ENCODE results near the gene RILPL2.
A peak's percentile ranks its signal among the peaks of the same experiment; 100 is the strongest.

Gene RILPL2

DNA sequence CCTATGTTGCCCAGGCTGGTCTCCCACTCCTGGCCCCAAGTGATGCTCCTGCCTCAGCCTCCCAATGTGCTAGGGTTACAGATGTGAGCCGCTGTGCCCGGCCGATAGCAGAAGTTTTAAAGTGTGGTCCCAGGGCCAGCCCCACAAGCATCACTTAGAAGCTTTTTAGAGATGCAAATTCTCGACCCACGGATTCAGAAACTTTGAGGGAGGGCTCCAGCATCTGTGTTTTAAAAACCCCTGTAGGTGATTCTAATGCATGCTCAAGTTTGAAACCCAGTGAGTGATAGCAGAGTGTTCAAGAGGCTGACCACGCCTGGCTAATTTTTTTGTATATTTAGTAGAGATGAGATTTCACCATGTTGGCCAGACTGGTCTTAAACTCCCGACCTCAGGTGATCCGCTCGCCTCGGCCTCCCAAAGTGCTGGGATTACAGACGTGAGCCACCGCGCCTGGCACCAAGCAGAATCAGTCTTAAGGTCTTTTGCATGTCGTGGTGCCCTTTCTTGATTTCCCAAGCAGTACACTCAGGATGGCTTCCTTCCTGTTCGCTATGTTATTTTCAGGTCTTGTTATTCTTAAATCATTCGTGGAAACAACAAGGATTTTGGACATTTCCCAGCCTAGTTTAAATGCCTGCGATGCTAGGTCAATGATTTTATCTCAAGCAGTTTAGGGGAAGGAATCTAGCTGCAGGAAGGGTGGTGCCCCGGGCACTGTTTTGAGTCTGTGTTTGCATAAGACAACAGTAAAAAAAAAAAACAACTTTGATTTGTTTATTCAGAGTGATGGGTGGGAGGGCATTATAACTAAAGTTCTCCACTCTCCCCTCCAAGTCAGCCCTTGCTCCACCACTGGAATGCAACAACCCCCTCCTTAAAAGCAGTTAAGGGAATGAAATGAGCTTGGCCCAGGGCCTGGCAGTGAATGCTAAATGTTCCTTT, 9.2 kb upstream of the RILPL2 start:
- H3K27ac ChIP-seq (replicated peaks; ENCODE audit: low read length): no peak overlapping the region
- no peaks in the 10 kb centered on the region for H3K27me3 ChIP-seq (ENCODE audit: control insufficient read depth in 3 of 3, insufficient read depth in 3 of 3, low read depth in 1 of 3, low read length in 3 of 3)
- H3K4me3 ChIP-seq (ENCODE audit: low read length in 2 of 2): no peak overlapping the region
- H3K36me3 ChIP-seq (replicated peaks in 1 of 2; ENCODE audit: control insufficient read depth in 2 of 2, insufficient read depth in 2 of 2, low read length in 2 of 2): no peaks in the 10 kb centered on the region
- no peak overlapping the region for H3K23ac ChIP-seq (ENCODE audit: low read depth, low read length, poor library complexity)
- H3K9ac ChIP-seq (ENCODE audit: low read depth, low read length, poor library complexity): no peak overlapping the region
- peak overlapping the region; percentile 38 for H2AFZ ChIP-seq (ENCODE audit: low read length)
- WGBS, 2 donors (ENCODE audit: extremely low coverage in 2 of 2, insufficient read length in 2 of 2, insufficient replicate concordance in 1 of 2): no CpG with 5 or more reads among the region's 18 CpGs
- no peak overlapping the region for H2BK15ac ChIP-seq (ENCODE audit: low read length)
- H4K8ac ChIP-seq (ENCODE audit: low read depth, low read length): no peak overlapping the region
- no peak overlapping the region for H2AK5ac ChIP-seq (ENCODE audit: low read depth, low read length)
- no peak for DNase-seq (ENCODE audit: low spot score)
- no peak overlapping the region for H4K91ac ChIP-seq (ENCODE audit: low read depth, low read length, poor library complexity)
- no peak overlapping the region for H3K4me2 ChIP-seq (ENCODE audit: insufficient read depth, low read length, poor library complexity, severe bottlenecking)
- H2BK5ac ChIP-seq (ENCODE audit: low read length): no peak overlapping the region
- H2BK120ac ChIP-seq (ENCODE audit: low read depth, low read length): no peak overlapping the region
- no peak overlapping the region for H3K14ac ChIP-seq (ENCODE audit: low read length)
- H3K9me3 ChIP-seq (replicated peaks in 1 of 2; ENCODE audit: control insufficient read depth in 2 of 2, insufficient read depth in 1 of 2, low read depth in 1 of 2, low read length in 2 of 2): no peaks in the 10 kb centered on the region
- H2BK12ac ChIP-seq (ENCODE audit: low read length): no peak overlapping the region
- H3K79me1 ChIP-seq (ENCODE audit: low read depth, low read length): no peaks in the 10 kb centered on the region
- no peak overlapping the region for H3K4ac ChIP-seq (ENCODE audit: low read length)
- no peak overlapping the region for H3K18ac ChIP-seq (ENCODE audit: low read length)
- no peaks in the 10 kb centered on the region for H3K4me1 ChIP-seq (ENCODE audit: control insufficient read depth in 2 of 2, insufficient read depth in 1 of 2, low read depth in 1 of 2, low read length in 2 of 2)

DNA sequence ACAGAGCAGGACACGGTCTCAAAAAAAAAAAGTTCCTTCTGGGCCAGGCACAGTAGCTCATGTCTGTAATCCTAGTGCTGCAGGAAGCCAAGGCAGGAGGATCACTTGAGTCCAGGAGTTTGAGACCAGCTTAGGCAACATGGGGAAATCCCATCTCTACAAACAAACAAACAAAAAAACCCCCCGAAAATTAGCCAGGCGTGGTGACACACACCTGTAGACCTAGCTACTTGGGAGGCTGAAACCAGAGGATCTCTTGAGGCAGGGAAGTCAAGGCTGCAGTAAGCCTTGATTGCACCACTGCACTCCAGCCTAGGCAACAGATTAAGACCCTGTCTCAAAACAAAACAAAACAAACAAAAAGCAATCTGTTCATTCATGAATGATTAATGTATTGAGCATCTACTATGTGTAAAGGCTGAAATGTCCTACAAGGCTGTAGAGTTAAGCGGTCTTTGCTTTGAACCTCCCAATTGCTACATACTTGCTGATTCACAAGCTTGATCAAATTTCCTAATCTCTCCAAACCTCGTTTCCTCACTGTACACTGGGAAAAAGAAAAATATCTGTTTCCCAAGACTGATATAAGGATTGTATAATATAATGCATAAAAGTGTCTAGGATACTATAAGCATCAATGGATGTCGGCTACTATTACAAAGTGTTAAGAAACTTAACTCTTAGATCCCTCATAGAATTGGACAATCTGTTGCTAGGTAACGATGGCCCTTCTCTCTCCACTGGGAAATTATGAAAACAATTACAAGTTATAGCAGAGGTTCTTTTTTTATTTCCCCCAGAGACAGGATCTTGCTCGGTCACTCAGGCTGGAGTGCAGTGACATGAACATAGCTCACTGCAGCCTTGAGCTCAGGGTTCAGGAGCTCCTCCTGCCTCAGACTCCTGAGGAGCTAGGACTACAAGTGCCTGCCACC, 7.9 kb upstream of the RILPL2 start:
- DNase-seq (ENCODE audit: low spot score): no peak
- H3K27ac ChIP-seq (replicated peaks; ENCODE audit: low read length): no peak overlapping the region
- no peak overlapping the region for H2AK5ac ChIP-seq (ENCODE audit: low read depth, low read length)
- H2BK5ac ChIP-seq (ENCODE audit: low read length): no peak overlapping the region
- H2BK15ac ChIP-seq (ENCODE audit: low read length): no peak overlapping the region
- no peaks in the 10 kb centered on the region for H3K9me3 ChIP-seq (replicated peaks in 1 of 2; ENCODE audit: control insufficient read depth in 2 of 2, insufficient read depth in 1 of 2, low read depth in 1 of 2, low read length in 2 of 2)
- no peak overlapping the region for H3K4me3 ChIP-seq (ENCODE audit: low read length in 2 of 2)
- no peak overlapping the region for H3K4ac ChIP-seq (ENCODE audit: low read length)
- no peak overlapping the region for H2BK120ac ChIP-seq (ENCODE audit: low read depth, low read length)
- H2AFZ ChIP-seq (ENCODE audit: low read length): no peak overlapping the region
- H3K9ac ChIP-seq (ENCODE audit: low read depth, low read length, poor library complexity): no peak overlapping the region
- H4K8ac ChIP-seq (ENCODE audit: low read depth, low read length): no peak overlapping the region
- H3K14ac ChIP-seq (ENCODE audit: low read length): no peak overlapping the region
- WGBS, 2 donors (ENCODE audit: extremely low coverage in 2 of 2, insufficient read length in 2 of 2, insufficient replicate concordance in 1 of 2): no CpG with 5 or more reads among the region's 8 CpGs
- no peak overlapping the region for H3K18ac ChIP-seq (ENCODE audit: low read length)
- H3K4me1 ChIP-seq (ENCODE audit: control insufficient read depth in 2 of 2, insufficient read depth in 1 of 2, low read depth in 1 of 2, low read length in 2 of 2): no peaks in the 10 kb centered on the region
- H3K4me2 ChIP-seq (ENCODE audit: insufficient read depth, low read length, poor library complexity, severe bottlenecking): no peak overlapping the region
- H3K23ac ChIP-seq (ENCODE audit: low read depth, low read length, poor library complexity): no peak overlapping the region
- no peaks in the 10 kb centered on the region for H3K79me1 ChIP-seq (ENCODE audit: low read depth, low read length)
- no peak overlapping the region for H2BK12ac ChIP-seq (ENCODE audit: low read length)
- no peaks in the 10 kb centered on the region for H3K36me3 ChIP-seq (replicated peaks in 1 of 2; ENCODE audit: control insufficient read depth in 2 of 2, insufficient read depth in 2 of 2, low read length in 2 of 2)
- H3K27me3 ChIP-seq (ENCODE audit: control insufficient read depth in 3 of 3, insufficient read depth in 3 of 3, low read depth in 1 of 3, low read length in 3 of 3): no peaks in the 10 kb centered on the region
- H4K91ac ChIP-seq (ENCODE audit: low read depth, low read length, poor library complexity): no peak overlapping the region

DNA sequence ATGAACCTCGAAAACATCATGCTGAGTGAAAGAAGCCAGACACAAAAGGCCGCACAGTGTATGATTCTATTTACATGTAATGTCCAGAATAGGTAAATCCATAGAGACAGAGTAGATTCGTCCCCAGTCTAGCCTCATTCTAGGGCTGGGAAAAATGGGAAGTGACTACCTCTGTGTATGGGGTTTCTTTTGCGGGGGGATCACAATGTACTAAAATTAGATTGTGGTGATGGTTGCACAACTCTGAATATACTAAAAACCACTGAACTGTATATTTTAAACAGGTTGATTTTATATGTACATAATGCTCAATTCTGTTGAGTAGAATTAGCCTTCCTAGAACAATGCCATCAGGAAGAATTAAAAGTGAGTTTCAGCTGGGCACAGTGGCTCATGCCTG, 6.3 kb upstream of the RILPL2 start:
- Histone ChIP-seq H3K9ac (ENCODE audit: low read depth, low read length, poor library complexity) (no peak overlapping the region), H2BK120ac (ENCODE audit: low read depth, low read length) (no peak overlapping the region), H2BK12ac (ENCODE audit: low read length) (no peak overlapping the region), H4K91ac (ENCODE audit: low read depth, low read length, poor library complexity) (no peak overlapping the region), H3K18ac (ENCODE audit: low read length) (no peak overlapping the region), H3K23ac (ENCODE audit: low read depth, low read length, poor library complexity) (no peak overlapping the region), H3K79me1 (ENCODE audit: low read depth, low read length) (no peaks in the 10 kb centered on the region), H3K27ac (replicated peaks; ENCODE audit: low read length) (no peak overlapping the region), H4K8ac (ENCODE audit: low read depth, low read length) (no peak overlapping the region), H2BK5ac (ENCODE audit: low read length) (no peak overlapping the region), H3K4me3 (ENCODE audit: low read length in 2 of 2) (no peak overlapping the region), H3K4ac (ENCODE audit: low read length) (no peak overlapping the region), H2BK15ac (ENCODE audit: low read length) (no peak overlapping the region), H2AK5ac (ENCODE audit: low read depth, low read length) (no peak overlapping the region), H2AFZ (ENCODE audit: low read length) (no peak overlapping the region), H3K36me3 (replicated peaks in 1 of 2; ENCODE audit: control insufficient read depth in 2 of 2, insufficient read depth in 2 of 2, low read length in 2 of 2) (no peaks in the 10 kb centered on the region), H3K27me3 (ENCODE audit: control insufficient read depth in 3 of 3, insufficient read depth in 3 of 3, low read depth in 1 of 3, low read length in 3 of 3) (peaks cover 0 to 1% (median 0%) of the 10 kb centered on the region in 3 experiments), H3K14ac (ENCODE audit: low read length) (no peak overlapping the region), H3K9me3 (replicated peaks in 1 of 2; ENCODE audit: control insufficient read depth in 2 of 2, insufficient read depth in 1 of 2, low read depth in 1 of 2, low read length in 2 of 2) (no peaks in the 10 kb centered on the region), H3K4me1 (ENCODE audit: control insufficient read depth in 2 of 2, insufficient read depth in 1 of 2, low read depth in 1 of 2, low read length in 2 of 2) (no peaks in the 10 kb centered on the region), H3K4me2 (ENCODE audit: insufficient read depth, low read length, poor library complexity, severe bottlenecking) (no peak overlapping the region)
- DNase-seq (ENCODE audit: low spot score): no peak
- no CpG with 5 or more reads among the region's 4 CpGs for WGBS, 2 donors (ENCODE audit: extremely low coverage in 2 of 2, insufficient read length in 2 of 2, insufficient replicate concordance in 1 of 2)

All from neuronal stem cell (in vitro differentiated cells).